GM20431 (cell line): ENCODE data around the gene PNPLA6.

ENCODE experiments used
- in situ Hi-C: fragments of 300-500 bp; cut with MseI, MboI; formaldehyde crosslinking; loops from one replicate; pipeline ENCODE4 v1.15.0; 2020; ENCODE audit warnings: low sequenced_read_pairs; ENCODE audit not compliant: unreplicated experiment

The PNPLA6 gene

GRCh38 chr19:7590256-7590655 lies 54.7 kb downstream of the PNPLA6 start:
- in situ Hi-C loops, result no loop called here

DNA sequence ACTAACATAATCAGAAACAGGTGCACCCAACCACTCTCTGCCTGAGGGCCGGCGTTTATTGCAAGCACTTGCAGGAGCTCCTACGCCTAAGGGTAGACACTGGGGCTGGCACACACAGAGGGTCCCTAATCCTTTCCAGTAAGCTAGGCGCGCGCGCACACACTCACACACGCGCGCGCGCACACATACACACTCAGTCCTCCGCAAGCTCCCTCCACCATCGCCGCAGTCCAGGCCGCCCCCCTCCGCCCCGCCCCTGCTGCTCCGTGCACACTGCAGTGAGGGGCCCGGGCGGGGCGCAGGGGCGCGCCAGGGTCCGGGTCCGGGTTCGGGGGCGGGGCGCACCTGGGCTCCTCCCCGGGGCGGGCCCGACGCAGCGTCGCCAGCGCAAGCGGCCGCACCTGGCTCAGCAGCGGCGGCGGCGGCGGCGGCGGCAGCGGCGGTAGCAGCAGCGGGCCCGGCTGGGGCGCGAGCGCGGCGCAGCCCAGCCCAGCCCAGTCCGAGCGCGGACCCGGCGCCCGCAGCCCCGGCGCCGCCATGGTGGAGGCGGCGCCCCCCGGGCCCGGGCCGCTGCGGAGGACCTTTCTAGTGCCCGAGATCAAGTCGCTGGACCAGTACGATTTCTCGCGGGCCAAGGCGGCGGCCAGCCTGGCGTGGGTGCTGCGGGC lies 60.1 kb downstream of the PNPLA6 start, which contains the start of gene CAMSAP3:
CAMSAP3 (plus strand) TSS at position 398 of the 668 bp plus-strand sequence; CDS start at position 538, 140 bp downstream.
- in situ Hi-C loops, result no loop called here

DNA sequence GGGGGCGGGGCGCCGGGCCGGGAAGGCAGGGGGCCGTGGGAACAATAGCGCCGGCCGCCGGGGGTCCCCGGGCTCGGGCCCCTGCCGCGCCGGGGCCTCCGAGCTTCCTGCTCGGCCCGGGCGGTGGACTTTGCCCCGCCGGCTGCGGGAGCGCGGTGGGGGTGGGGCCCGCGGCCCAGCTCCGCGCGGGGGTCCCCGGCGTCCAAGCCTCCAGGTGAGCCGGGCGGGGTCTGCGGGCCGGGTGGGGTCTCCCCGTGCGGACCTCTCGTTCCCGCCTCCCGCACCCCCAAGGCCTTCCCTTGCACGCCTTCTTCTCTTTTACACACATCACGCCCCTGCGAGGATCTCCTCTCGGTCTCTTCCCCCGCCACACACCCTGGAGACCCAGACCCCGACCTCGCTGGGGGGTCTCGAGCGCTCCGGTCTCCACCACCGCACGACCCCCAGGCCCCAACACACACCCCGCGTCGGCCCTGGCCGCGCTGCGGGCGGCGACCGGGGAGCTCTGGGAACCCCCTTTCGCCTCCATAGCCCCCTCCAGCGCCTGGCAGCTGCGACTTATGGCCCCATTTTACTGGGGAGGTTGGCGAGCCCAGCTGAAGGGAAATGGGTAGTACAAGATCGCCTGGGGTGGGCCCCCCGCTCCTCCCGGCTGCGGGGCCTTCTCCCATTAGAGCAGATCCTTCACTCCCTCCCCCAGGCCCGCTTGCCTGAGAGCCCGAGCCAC lies 60.9 kb downstream of the PNPLA6 start:
- in situ Hi-C loops, result no loop called here

DNA sequence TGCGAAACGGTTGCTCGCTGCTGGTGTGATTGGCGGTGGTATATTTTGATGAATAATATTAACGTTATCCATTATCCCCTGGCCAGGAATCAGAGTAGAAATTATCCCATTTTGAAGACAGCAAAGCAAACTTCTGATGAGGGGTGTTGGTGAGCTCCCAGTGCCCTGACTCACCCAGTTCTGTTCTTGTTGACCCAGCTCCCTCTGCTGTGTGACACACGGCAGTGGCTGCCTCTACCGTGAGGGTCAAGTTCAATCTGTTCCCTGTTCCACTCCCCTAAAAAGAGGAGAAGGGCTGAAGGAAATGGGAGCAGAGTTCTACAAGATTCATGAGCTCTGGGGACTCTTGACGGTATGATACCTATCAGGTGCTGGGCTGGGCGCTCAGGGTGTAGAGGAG lies 62.2 kb downstream of the PNPLA6 start:
- in situ Hi-C loops, result no loop called here

GRCh38 chr19:7598180-7598579 lies 62.7 kb downstream of the PNPLA6 start:
- in situ Hi-C loops, result no loop called here

GRCh38 chr19:7600721-7601120 lies 65.2 kb downstream of the PNPLA6 start:
- in situ Hi-C loops, result no loop called here

- in situ Hi-C loops, result no loop called here
Observed at GRCh38 chr19:7602240-7602934, 66.9 kb downstream of the PNPLA6 start.

DNA sequence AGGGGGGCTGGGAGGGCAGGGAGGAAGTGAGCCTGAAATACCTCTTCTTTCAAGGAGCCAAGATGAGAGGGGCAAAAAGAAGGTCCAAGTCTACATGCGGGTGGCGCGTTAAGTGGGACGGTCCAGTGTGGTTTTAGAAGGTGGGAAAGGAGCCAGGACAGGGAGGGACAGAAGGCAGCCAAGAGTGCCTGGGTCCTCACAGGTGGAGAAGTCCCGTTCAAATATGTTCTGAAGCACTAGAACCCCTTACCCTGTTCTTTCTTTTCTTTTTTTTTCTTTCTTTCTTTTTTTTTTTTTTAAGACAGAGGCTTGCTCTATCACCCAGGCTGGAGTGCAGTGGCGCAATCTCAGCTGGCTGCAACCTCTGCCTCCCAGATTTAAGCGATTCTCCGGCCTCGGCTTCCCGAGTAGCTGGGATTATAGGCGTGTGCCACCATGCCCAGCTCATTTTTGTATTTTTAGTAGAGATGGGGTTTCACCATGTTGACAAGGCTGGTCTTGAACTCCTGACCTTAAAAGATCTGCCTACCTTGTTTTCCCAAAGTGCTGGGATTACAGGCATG lies 67.5 kb downstream of the PNPLA6 start:
- in situ Hi-C loops, result no loop called here

- in situ Hi-C loops, result no loop called here
Observed at GRCh38 chr19:7603919-7604318, 68.4 kb downstream of the PNPLA6 start.

DNA sequence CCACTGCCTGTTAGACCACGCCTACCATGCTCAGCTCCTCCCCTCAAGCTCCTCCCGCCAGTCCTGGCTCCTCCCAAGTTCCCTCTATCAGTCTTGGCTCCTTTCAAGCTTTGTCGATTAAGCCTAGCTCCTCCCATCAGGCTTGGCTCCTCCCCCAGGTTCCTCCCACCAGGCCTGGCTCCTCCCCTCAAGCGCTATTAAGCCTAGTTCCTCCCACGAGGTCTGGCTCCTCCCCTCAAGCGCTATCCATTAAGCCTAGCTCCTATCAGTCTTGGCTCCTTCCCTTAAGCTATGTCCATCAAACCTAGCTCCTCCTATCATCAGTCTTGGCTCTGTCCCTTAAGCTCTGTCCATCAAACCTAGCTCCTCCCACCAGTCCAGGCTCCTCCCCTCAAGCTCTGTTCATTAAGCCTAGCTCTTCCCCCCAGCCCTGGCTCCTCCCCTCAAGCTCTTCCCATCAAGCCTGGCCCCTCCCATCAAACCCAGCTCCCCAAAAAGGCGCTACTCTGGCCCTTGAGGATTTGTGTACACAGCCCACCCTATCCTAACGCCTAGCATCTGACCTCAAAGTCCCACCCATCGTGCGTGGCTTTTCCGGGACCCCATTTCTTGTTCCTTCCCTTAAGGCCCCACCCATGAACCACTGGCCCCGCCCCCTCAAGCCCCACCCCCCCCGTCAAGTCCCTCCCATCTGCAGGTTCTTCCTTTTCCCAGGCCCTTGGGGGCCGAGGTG lies 70.1 kb downstream of the PNPLA6 start:
- in situ Hi-C loops, result no loop called here

GRCh38 chr19:7606289-7606688 lies 70.8 kb downstream of the PNPLA6 start:
- in situ Hi-C loops, result no loop called here

DNA sequence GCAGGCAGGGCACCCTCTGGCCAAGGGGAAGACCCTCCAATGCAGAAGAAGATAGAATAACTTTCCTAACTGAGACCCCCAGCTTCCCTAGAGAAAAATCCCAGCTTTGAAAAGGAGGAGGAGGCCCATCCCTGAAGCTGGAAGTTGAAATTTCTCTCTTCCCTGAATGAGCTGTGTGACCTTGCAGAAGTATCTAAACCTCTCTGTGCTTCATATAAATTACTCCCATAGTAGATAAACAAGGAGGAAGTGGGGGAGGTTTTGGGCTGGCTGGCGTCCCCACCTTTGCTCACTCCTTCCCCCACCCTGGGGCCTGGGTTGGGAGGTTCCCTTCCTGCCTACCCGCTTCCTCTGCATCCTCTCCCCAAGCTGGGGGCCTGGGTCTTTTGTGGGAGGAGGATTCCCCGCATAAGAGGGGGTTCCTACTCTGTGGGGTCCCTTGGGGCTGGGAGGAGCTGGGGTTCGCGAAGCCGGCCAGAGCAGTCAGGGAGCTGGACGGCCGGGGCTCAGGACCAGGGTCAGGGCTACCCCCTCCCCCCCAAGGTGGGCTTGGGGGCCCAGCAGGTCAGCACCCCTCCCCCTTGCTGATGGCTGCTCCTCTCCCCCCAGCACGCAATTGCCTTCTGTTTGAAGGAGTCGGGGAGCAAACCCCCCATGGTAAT lies 71.8 kb downstream of the PNPLA6 start:
- in situ Hi-C loops, result no loop called here

- in situ Hi-C loops, result no loop called here
Observed at GRCh38 chr19:7607874-7608560, 72.5 kb downstream of the PNPLA6 start.

GRCh38 chr19:7610491-7611240 lies 75.1 kb downstream of the PNPLA6 start:
- in situ Hi-C loops, result no loop called here
